RWPE1 (cell line): ENCODE data around the gene UBE4B.

Experiments used
- CTCF ChIA-PET: fragments of 350-600 bp; sonication (Branson Sonifier 250); formaldehyde crosslinking; extraction: SDS; loops from one replicate; lab custom pipeline; 2021; lab: Yijun Ruan, JAX
- POLR2A ChIA-PET: fragments of 400-600 bp; formaldehyde crosslinking; extraction: SDS; loops from one replicate; lab custom pipeline; 2020; ENCODE audit warnings: antibody characterized with exemption; ENCODE audit not compliant: low non-redundant PET; lab: Yijun Ruan, JAX
- DNase-seq: peaks from one replicate; pipeline ENCODE4 v3.0.0; 2012; ENCODE audit warnings: low spot score
- H3K27ac ChIP-seq: fragments of 450-650 bp; 2 replicates; pipeline ENCODE4 v1.5.1; 2017
- TF ChIP-seq, protein P1 (sequence below): fragments of 450-650 bp; conservative IDR thresholded peaks from 2 replicates; pipeline ENCODE4 v1.5.1; 2017; ENCODE audit warnings: low read depth, mild to moderate bottlenecking

Gene UBE4B

DNA sequence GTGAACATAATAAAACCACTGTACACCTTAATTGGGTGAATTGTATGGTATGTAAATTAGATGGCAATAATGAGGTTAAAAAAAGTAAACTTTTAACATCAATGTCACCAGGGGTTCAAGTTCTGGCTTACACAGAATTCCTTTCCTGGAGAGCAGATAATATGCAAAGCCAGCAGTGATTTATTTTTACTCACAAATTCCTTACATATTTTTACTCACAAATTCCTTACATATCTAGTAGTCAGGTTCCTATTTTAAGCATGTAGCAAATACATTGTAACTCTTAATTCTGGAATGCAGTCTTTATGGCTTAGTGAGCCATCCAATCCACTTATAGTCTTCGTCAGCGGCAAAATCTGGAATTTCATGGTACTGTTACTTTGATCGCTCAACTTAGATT is 1.3 kb upstream of the UBE4B start:
- peak overlapping the region; percentile 97 for H3K27ac ChIP-seq
- TF ChIP-seq, protein P1, sequence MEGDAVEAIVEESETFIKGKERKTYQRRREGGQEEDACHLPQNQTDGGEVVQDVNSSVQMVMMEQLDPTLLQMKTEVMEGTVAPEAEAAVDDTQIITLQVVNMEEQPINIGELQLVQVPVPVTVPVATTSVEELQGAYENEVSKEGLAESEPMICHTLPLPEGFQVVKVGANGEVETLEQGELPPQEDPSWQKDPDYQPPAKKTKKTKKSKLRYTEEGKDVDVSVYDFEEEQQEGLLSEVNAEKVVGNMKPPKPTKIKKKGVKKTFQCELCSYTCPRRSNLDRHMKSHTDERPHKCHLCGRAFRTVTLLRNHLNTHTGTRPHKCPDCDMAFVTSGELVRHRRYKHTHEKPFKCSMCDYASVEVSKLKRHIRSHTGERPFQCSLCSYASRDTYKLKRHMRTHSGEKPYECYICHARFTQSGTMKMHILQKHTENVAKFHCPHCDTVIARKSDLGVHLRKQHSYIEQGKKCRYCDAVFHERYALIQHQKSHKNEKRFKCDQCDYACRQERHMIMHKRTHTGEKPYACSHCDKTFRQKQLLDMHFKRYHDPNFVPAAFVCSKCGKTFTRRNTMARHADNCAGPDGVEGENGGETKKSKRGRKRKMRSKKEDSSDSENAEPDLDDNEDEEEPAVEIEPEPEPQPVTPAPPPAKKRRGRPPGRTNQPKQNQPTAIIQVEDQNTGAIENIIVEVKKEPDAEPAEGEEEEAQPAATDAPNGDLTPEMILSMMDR: no peak
- ChIA-PET CTCF (no interaction called here), POLR2A (no interaction called here)
- DNase-seq: peak; percentile 45

DNA sequence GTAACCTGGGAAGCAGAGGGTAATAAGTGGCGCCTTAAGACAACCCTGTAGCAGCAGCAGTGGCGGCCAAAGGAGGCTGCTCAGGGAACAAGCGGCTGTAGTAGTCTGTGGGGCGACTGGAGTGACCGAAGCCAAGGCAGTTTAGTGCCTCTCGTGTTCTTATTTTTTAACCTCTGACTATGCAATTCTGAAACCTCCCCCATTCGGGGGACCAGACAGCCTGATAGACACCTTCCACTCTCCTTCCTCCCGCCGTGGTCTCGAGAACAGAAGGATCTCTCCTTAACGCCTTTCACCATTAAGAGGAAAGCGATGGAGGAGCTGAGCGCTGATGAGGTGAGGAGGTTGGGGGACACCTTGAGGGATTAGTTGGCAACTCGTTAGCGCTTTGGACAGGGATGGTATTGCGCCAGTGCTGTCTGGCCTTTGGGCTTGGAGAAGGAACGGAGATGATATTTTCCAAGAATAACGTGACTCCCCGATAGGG is 644 bp downstream of the UBE4B start:
- peak overlapping the region; percentile 97 for H3K27ac ChIP-seq
- TF ChIP-seq, protein P1: no peak
- ChIA-PET CTCF (interaction anchor here (0.5 to 1.1 kb wide), 3 partner anchors 13 to 715 kb away, joined by 3 to 4 read pairs (median 3); no protein-coding TSS in a partner anchor), POLR2A (no interaction called here)
- peak; percentile 36 for DNase-seq

DNA sequence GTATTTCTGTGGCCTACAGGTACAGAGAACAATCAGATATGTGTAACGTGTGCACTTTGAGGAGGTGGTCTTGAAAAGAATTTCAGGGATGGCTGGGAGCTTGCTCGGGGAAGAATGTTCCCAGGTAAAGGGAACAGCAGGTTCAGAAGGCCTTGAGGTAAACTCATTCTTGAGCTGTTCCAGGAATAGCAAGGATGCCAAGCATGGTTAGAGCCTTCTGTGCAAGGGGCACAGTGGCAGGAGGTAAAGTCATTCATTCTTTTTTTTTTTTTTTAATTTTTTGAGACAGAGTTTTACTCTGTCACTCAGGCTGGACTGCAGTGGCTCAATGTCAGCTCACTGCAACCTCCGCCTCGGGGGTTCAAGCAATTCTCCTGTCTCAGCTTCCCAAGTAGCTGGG is 10.0 kb downstream of the UBE4B start:
- TF ChIP-seq, protein P1: no peak
- H3K27ac ChIP-seq: no peak overlapping the region
- DNase-seq: no peak
- CTCF ChIA-PET: no interaction called here
- POLR2A ChIA-PET: no interaction called here

DNA sequence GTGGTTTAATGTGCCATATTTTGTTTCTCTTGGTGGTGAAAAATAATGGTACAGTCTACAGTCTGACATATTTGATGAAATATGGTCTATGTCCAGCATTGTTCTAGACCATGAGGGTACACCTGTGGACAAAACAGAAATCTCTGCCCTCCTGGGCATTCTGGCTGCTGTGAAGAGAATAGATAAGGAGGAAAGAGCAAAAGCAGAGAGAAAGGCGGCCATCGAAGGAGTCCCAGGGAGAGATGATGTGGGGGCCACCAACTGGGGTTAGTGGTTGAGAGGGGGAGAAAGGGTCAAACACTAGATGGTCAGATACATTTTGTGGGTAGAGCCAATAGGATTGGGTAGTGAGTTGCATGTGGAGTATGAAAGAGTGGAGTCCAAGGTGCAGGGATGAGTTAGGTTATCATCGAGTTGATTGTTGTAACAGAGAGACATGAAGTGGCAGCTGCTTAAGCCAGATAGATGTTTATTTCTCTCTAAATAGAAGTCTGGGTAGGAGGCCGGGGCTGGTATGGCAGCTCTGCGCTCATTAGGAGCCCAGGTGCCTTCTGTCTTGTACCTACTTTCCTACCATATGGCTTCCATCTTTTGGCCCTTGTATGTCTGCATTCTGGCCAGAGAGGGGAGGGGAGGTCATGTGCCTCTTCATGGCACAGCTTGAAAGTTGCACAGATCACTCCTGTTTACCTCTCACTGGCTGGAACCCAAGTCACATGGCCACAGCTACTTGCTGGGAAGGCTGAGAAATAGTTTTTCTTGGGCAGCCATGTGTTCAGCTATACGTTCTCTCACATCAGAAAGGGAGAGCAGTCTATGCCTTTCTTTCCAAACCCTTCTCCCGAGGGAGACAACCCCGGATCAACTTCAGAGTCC is 13.0 kb downstream of the UBE4B start:
- ChIA-PET POLR2A (no interaction called here), CTCF (no interaction called here)
- TF ChIP-seq, protein P1: no peak
- peak overlapping the region; percentile 49 for H3K27ac ChIP-seq
- DNase-seq: no peak

DNA sequence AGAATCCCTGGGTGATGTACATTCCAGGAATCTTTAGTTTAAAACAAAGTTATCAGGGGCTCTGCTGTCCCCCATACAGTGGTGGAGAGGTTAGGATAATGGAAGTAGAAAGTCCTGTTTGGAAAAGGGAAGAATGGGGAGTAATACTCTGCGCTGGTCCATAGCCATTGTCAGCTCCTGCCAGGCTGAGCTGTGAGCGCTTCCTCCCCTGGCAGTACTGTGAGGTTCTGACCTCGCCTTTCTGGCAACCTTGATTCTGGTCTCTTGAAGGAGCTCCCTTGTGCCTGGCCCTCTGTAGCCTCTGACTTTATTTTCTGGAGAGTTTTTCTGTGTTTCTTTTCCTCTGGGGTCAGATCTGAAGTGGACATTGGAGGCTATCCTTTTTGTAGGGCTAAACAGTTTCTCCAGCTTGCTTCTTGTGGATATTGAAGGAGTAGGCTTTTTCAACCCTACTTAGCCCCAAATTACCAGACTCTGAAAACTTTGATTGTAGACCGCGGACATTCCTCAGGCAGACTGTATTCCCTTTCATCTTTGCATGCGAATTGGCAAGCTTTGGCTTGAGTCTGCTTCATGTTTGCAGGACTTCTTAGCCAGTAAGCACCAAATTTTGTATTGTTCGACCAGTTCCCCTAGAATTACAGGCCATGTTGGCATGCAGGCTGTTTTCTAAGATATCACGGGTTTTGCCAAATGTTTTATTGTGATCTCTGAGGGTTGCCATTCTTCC is 13.8 kb downstream of the UBE4B start:
- H3K27ac ChIP-seq: peak overlapping the region; percentile 49
- POLR2A ChIA-PET: no interaction called here
- TF ChIP-seq, protein P1: no peak

DNA sequence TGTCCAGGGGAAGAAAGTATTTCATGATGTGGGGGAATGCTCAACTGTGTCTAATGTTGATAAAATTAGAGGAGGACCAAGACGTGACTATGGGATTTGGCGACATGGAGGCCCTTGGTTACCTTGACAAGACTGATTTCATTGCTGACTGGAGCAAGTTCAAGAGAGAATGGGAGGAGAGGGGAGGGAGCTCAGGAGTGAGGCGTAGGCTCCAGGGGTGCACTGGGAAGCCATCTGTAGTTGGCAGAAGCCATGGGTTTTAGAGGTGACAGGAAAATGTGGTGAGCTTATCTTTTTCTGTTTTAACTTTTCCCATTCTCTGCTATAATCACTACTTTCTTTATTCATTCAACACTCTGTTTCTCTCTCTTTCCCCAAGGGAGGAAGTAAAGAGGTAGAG is 15.8 kb downstream of the UBE4B start:
- POLR2A ChIA-PET: no interaction called here
- no peak overlapping the region for H3K27ac ChIP-seq
- TF ChIP-seq, protein P1: no peak
- DNase-seq: no peak
- CTCF ChIA-PET: no interaction called here

More for the DNA sequence above, 13.8 kb downstream of the UBE4B start:
- CTCF ChIA-PET: interaction anchor here (1.1 to 1.6 kb wide), 2 partner anchors 13 kb away, joined by 3 to 4 read pairs; no protein-coding TSS in a partner anchor
- DNase-seq: no peak
